ENCODE results near the gene COX14.

The COX14 gene

GRCh38 chr12:50112456-50113218, 601 bp downstream of the COX14 start:
- CTCF ChIA-PET = interaction anchor here (0.7 to 3.8 kb wide), 16 partner anchors 8 to 202 kb away, joined by 3 to 33 read pairs (median 4); partner anchors contain the start of genes CERS5, LIMA1 and SMARCD1
- POLR2A ChIA-PET = interaction anchor here (0.8 to 4.6 kb wide), 19 partner anchors 9 to 652 kb away, joined by 3 to 56 read pairs (median 6); partner anchors contain the start of genes CERS5, GPD1, LIMA1 and RACGAP1
- TF ChIP-seq L3MBTL2 (conservative IDR thresholded peaks at IDR 0.05) (0 out of 2 replicates have a peak, but pooled peaks have one; percentile 37), ELF4 (IDR thresholded peaks at IDR 0.05) (no peak), SUZ12 (IDR thresholded peaks at IDR 0.05) (no peak)
- peak; percentile 35 for DNase-seq (ENCODE audit: extremely low spot score)

- CTCF ChIA-PET = no interaction called here
Observed at GRCh38 chr12:50117057-50117622, 5.1 kb downstream of the COX14 start.

GRCh38 chr12:50119387-50119786, 7.4 kb downstream of the COX14 start:
- POLR2A ChIA-PET = no interaction called here
- DNase-seq (ENCODE audit: extremely low spot score) = no peak
- CTCF ChIA-PET = no interaction called here
- TF ChIP-seq TARDBP (IDR thresholded peaks at IDR 0.05) (no peak), FOXM1 (IDR thresholded peaks at IDR 0.05; ENCODE audit: borderline replicate concordance) (no peak), FOXK2 (IDR thresholded peaks at IDR 0.05) (no peak), SUZ12 (IDR thresholded peaks at IDR 0.05) (no peak), BHLHE40 (IDR thresholded peaks at IDR 0.05; ENCODE audit: borderline replicate concordance) (no peak), ARNT (IDR thresholded peaks at IDR 0.05) (no peak), LEF1 (IDR thresholded peaks at IDR 0.05; ENCODE audit: borderline replicate concordance) (no peak), HDGF (IDR thresholded peaks at IDR 0.05; ENCODE audit: borderline replicate concordance) (no peak), ELF4 (IDR thresholded peaks at IDR 0.05) (no peak), FOXA1 (IDR thresholded peaks at IDR 0.05) (no peak), NFRKB (IDR thresholded peaks at IDR 0.05) (no peak), SP1 (IDR thresholded peaks at IDR 0.05) (no peak)

More at GRCh38 chr12:50117057-50117622, 5.1 kb downstream of the COX14 start:
- DNase-seq (ENCODE audit: extremely low spot score) = no peak
- TF ChIP-seq LEF1 (IDR thresholded peaks at IDR 0.05; ENCODE audit: borderline replicate concordance) = no peak
- no peak for TF ChIP-seq ARNT (IDR thresholded peaks at IDR 0.05)
- POLR2A ChIA-PET = interaction anchor here (1.2 to 1.7 kb wide), 2 partner anchors 32 to 50 kb away, joined by 7 to 8 read pairs; partner anchors contain the start of genes CERS5 and SMARCD1

- no peak for DNase-seq (ENCODE audit: extremely low spot score)
- TF ChIP-seq PKNOX1 (IDR thresholded peaks at IDR 0.05) = no peak
- no peak for TF ChIP-seq L3MBTL2 (conservative IDR thresholded peaks at IDR 0.05)
- TF ChIP-seq FOXA1 (IDR thresholded peaks at IDR 0.05) = no peak
- no peak for TF ChIP-seq NFRKB (IDR thresholded peaks at IDR 0.05)
- no peak for TF ChIP-seq ELF4 (IDR thresholded peaks at IDR 0.05)
- TF ChIP-seq CTBP1 (IDR thresholded peaks at IDR 0.05; ENCODE audit: borderline replicate concordance) = no peak
- no peak for TF ChIP-seq ZNF384 (IDR thresholded peaks at IDR 0.05)
- TF ChIP-seq HDGF (IDR thresholded peaks at IDR 0.05; ENCODE audit: borderline replicate concordance) = no peak
- ChIA-PET POLR2A (interaction anchor here (1.3 to 3.2 kb wide), 2 partner anchors 9 to 36 kb away, joined by 3 to 12 read pairs; partner anchors contain the start of gene COX14), CTCF (interaction anchor here (0.6 to 0.9 kb wide), 2 partner anchors 8 to 12 kb away, joined by 4 read pairs; partner anchors contain the start of gene COX14)
Observed at GRCh38 chr12:50120521-50120920, 8.5 kb downstream of the COX14 start.

- ChIA-PET CTCF (interaction anchor here (0.9 kb wide), 1 partner anchor 12 kb away, joined by 4 read pairs; no protein-coding TSS in a partner anchor), POLR2A (interaction anchor here (1.3 to 3.2 kb wide), 2 partner anchors 10 to 36 kb away, joined by 3 to 12 read pairs; partner anchors contain the start of gene COX14)
- TF ChIP-seq BHLHE40 (IDR thresholded peaks at IDR 0.05; ENCODE audit: borderline replicate concordance) (no peak), HDGF (IDR thresholded peaks at IDR 0.05; ENCODE audit: borderline replicate concordance) (no peak), SUZ12 (IDR thresholded peaks at IDR 0.05) (no peak), LEF1 (IDR thresholded peaks at IDR 0.05; ENCODE audit: borderline replicate concordance) (no peak), NFRKB (IDR thresholded peaks at IDR 0.05) (no peak), TARDBP (IDR thresholded peaks at IDR 0.05) (no peak), ELF4 (IDR thresholded peaks at IDR 0.05) (no peak), ARNT (IDR thresholded peaks at IDR 0.05) (no peak), PKNOX1 (IDR thresholded peaks at IDR 0.05) (no peak), FOXK2 (IDR thresholded peaks at IDR 0.05) (no peak), L3MBTL2 (conservative IDR thresholded peaks at IDR 0.05) (no peak), ZNF384 (IDR thresholded peaks at IDR 0.05) (no peak), FOXA1 (IDR thresholded peaks at IDR 0.05) (no peak)
- DNase-seq (ENCODE audit: extremely low spot score) = no peak
Observed at GRCh38 chr12:50120953-50121352, 8.9 kb downstream of the COX14 start.

GRCh38 chr12:50121641-50122040, 9.6 kb downstream of the COX14 start:
- DNase-seq (ENCODE audit: extremely low spot score) = no peak
- ChIA-PET POLR2A (interaction anchor here (3.2 kb wide), 1 partner anchor 11 kb away, joined by 12 read pairs; the partner anchor contains the start of gene COX14), CTCF (no interaction called here)
- TF ChIP-seq ELF4 (IDR thresholded peaks at IDR 0.05) (no peak), CTBP1 (IDR thresholded peaks at IDR 0.05; ENCODE audit: borderline replicate concordance) (no peak), FOXA1 (IDR thresholded peaks at IDR 0.05) (no peak), SP1 (IDR thresholded peaks at IDR 0.05) (no peak), NFRKB (IDR thresholded peaks at IDR 0.05) (no peak), FOXM1 (IDR thresholded peaks at IDR 0.05; ENCODE audit: borderline replicate concordance) (no peak), PKNOX1 (IDR thresholded peaks at IDR 0.05) (no peak), TARDBP (IDR thresholded peaks at IDR 0.05) (no peak), ARNT (IDR thresholded peaks at IDR 0.05) (no peak)
